Measurements from ENCODE around the gene POLDIP3.
"Not testable (repeated sequence)": the region's sequence is repeated elsewhere in the genome, so short reads cannot be mapped to it uniquely, and the experiment has no call there.

POLDIP3 gene

GRCh38 chr22:42619261-42620063 lies 4.8 kb upstream of the POLDIP3 start:
- DNase-seq (ENCODE audit: low read depth) = no peak

- no peak for DNase-seq (ENCODE audit: low read depth)
Measured at GRCh38 chr22:42617155-42617983, 2.7 kb upstream of the POLDIP3 start.

- DNase-seq (ENCODE audit: low read depth) = not testable (repeated sequence)
Measured at GRCh38 chr22:42615860-42616175, 1.1 kb upstream of the POLDIP3 start.

- DNase-seq (ENCODE audit: low read depth) = peak; percentile 79
Measured at GRCh38 chr22:42615092-42615859, 593 bp upstream of the POLDIP3 start.

- no peak for DNase-seq (ENCODE audit: low read depth)
Measured at GRCh38 chr22:42613872-42614301, 796 bp downstream of the POLDIP3 start.

GRCh38 chr22:42612336-42612735 lies 2.3 kb downstream of the POLDIP3 start:
- DNase-seq (ENCODE audit: low read depth) = no peak

GRCh38 chr22:42611051-42611450 lies 3.6 kb downstream of the POLDIP3 start:
- no peak for DNase-seq (ENCODE audit: low read depth)

- DNase-seq (ENCODE audit: low read depth) = no peak
Measured at GRCh38 chr22:42610186-42610585, 4.5 kb downstream of the POLDIP3 start.

GRCh38 chr22:42608823-42609361 lies 5.8 kb downstream of the POLDIP3 start:
- no peak for DNase-seq (ENCODE audit: low read depth)

- DNase-seq (ENCODE audit: low read depth) = no peak
Measured at GRCh38 chr22:42608136-42608822, 6.4 kb downstream of the POLDIP3 start.

- not testable (repeated sequence) for DNase-seq (ENCODE audit: low read depth)
Measured at GRCh38 chr22:42607641-42608040, 7.0 kb downstream of the POLDIP3 start.

GRCh38 chr22:42604403-42604802 lies 10.3 kb downstream of the POLDIP3 start:
- DNase-seq (ENCODE audit: low read depth) = no peak

GRCh38 chr22:42603427-42603826 lies 11.3 kb downstream of the POLDIP3 start:
- no peak for DNase-seq (ENCODE audit: low read depth)

- no peak for DNase-seq (ENCODE audit: low read depth)
Measured at GRCh38 chr22:42602470-42602869, 12.2 kb downstream of the POLDIP3 start.

- no peak for DNase-seq (ENCODE audit: low read depth)
Measured at GRCh38 chr22:42601879-42602465, 12.7 kb downstream of the POLDIP3 start.

GRCh38 chr22:42596863-42597530 lies 17.7 kb downstream of the POLDIP3 start:
- DNase-seq (ENCODE audit: low read depth) = no peak

- DNase-seq (ENCODE audit: low read depth) = no peak
Measured at GRCh38 chr22:42596336-42596735, 18.3 kb downstream of the POLDIP3 start.

- no peak for DNase-seq (ENCODE audit: low read depth)
Measured at GRCh38 chr22:42595434-42595833, 19.2 kb downstream of the POLDIP3 start.

- DNase-seq (ENCODE audit: low read depth) = no peak
Measured at GRCh38 chr22:42591987-42592386, 22.7 kb downstream of the POLDIP3 start.

GRCh38 chr22:42587588-42588175 lies 27.0 kb downstream of the POLDIP3 start:
- no peak for DNase-seq (ENCODE audit: low read depth)
